Endothelial cell of umbilical vein (primary cell): Measurements from ENCODE around the gene PTN. TPM values are rescaled to one million over a fixed set of nuclear protein-coding genes. Genes with fewer than 3 reads are reported as not detected.

Experiments
- BruUV-seq: library from RNA; stranded (reverse); fragments of 400-500 nt; replicated peaks from 2 replicates; lab custom pipeline; 2021; lab: Mats Ljungman, UMichigan
- CTCF ChIA-PET: fragments of 300-600, 350-600 bp; sonication (Branson Sonifier 250); formaldehyde crosslinking; loops from one replicate; lab custom pipeline; 2021; ENCODE audit warnings: antibody characterized with exemption, inconsistent platforms; lab: Charles Lee
- POLR2A ChIA-PET: fragments of 300-600, 350-600 bp; sonication (Branson Sonifier 250); formaldehyde crosslinking; loops from one replicate; lab custom pipeline; 2021; ENCODE audit warnings: antibody characterized with exemption, inconsistent platforms; lab: Charles Lee
- DNase-seq: peaks from one replicate; pipeline ENCODE4 v3.0.0-alpha.2; 2011; ENCODE audit warnings: low read depth, low spot score
- FAIRE-seq: peaks from 2 replicates; lab custom pipeline; 2011; peaks lifted over from hg19 to GRCh38; lab: Jason Lieb, UNC
- H2AFZ ChIP-seq: 2 replicates; pipeline ENCODE4 v1.6.0; 2012; ENCODE audit warnings: low read depth, low read length, control low read depth, inconsistent platforms
- H3K27ac ChIP-seq: 2 replicates; pipeline ENCODE4 v1.5.1; 2011; ENCODE audit warnings: low read depth, mild to moderate bottlenecking, control low read depth, low read length, moderate library complexity; ENCODE audit not compliant: insufficient read depth
- H3K27me3 ChIP-seq, 2 experiments: 2 replicates each; pipeline versions ENCODE4 v1.6.0 to v1.6.1; 2011; ENCODE audit warnings: low read length in 2 of 2, mixed read lengths in 1 of 2; ENCODE audit not compliant: control insufficient read depth in 2 of 2, insufficient read depth in 2 of 2
- H3K36me3 ChIP-seq, 2 experiments: 2 replicates in 1 of 2; 3 replicates in 1 of 2; pipeline ENCODE4 v1.5.1; 2011; ENCODE audit warnings: low read length in 2 of 2, mild to moderate bottlenecking in 1 of 2, moderate library complexity in 1 of 2; ENCODE audit not compliant: control insufficient read depth in 2 of 2, insufficient read depth in 2 of 2; ENCODE audit errors: extremely low read depth in 1 of 2
- H3K4me1 ChIP-seq: 3 replicates; pipeline ENCODE4 v1.5.1; 2011; ENCODE audit warnings: mild to moderate bottlenecking, low read length; ENCODE audit not compliant: control insufficient read depth, insufficient read depth; ENCODE audit errors: extremely low read depth
- H3K4me2 ChIP-seq: 2 replicates; pipeline ENCODE4 v1.6.1; 2011; ENCODE audit warnings: low read length, control low read depth, mixed read lengths; ENCODE audit not compliant: insufficient read depth
- H3K4me3 ChIP-seq, 3 experiments: fragments of 200-600 bp in 1 of 3; sonication (generic), shearing (Covaris generic) in 1 of 3; replicated peaks in 1 of 3; 2 replicates each; pipeline ENCODE4 v1.5.1; 2011 to 2016; ENCODE audit warnings: control low read depth in 3 of 3, low read length in 3 of 3, mild to moderate bottlenecking in 2 of 3, inconsistent platforms in 1 of 3, low read depth in 1 of 3, moderate library complexity in 1 of 3; ENCODE audit not compliant: insufficient read depth in 1 of 3
- H3K79me2 ChIP-seq: 2 replicates; pipeline ENCODE4 v1.6.0; 2012; ENCODE audit warnings: low read length, inconsistent platforms; ENCODE audit not compliant: control insufficient read depth, insufficient read depth
- H3K9ac ChIP-seq: replicated peaks from 2 replicates; pipeline ENCODE3; 2011; ENCODE audit warnings: low read length, control low read depth; ENCODE audit not compliant: insufficient read depth; ENCODE audit errors: extremely low read depth
- H3K9me1 ChIP-seq: replicated peaks from 3 replicates; pipeline ENCODE4 v1.6.0; 2011; ENCODE audit warnings: mild to moderate bottlenecking, low read length; ENCODE audit not compliant: control insufficient read depth, insufficient read depth; ENCODE audit errors: extremely low read depth
- H3K9me3 ChIP-seq: replicated peaks from 2 replicates; pipeline ENCODE4 v1.5.1; 2012; ENCODE audit warnings: low read length, inconsistent platforms; ENCODE audit not compliant: control insufficient read depth, insufficient read depth
- H4K20me1 ChIP-seq: replicated peaks from 2 replicates; pipeline ENCODE3; 2011; ENCODE audit warnings: mild to moderate bottlenecking, low read length; ENCODE audit not compliant: control insufficient read depth, insufficient read depth; ENCODE audit errors: extremely low read depth
- CTCF ChIP-seq, 2 donors: IDR thresholded peaks; 1 replicate in 1 of 2; 2 replicates in 1 of 2; pipeline ENCODE4 v1.5.1; 2011; ENCODE audit warnings: low read length in 2 of 2, mild to moderate bottlenecking in 2 of 2, moderate library complexity in 2 of 2, control low read depth in 1 of 2, inconsistent platforms in 1 of 2, low read depth in 1 of 2; ENCODE audit not compliant: insufficient read depth in 1 of 2; ENCODE audit errors: extremely low read depth in 1 of 2
- EZH2 ChIP-seq: IDR thresholded peaks from 2 replicates; pipeline ENCODE4 v1.6.1; 2012; ENCODE audit warnings: borderline replicate concordance, low read depth, mild to moderate bottlenecking, moderate library complexity, low read length, inconsistent platforms; ENCODE audit not compliant: severe bottlenecking
- FOS ChIP-seq: IDR thresholded peaks from 2 replicates; pipeline ENCODE4 v1.6.1; 2011; ENCODE audit warnings: mild to moderate bottlenecking, low read length, moderate library complexity, borderline replicate concordance; ENCODE audit not compliant: insufficient read depth
- GATA2 ChIP-seq: IDR thresholded peaks from 2 replicates; pipeline ENCODE4 v1.7.0; 2011; ENCODE audit warnings: low read depth, mild to moderate bottlenecking, moderate library complexity, mixed read lengths, low read length; ENCODE audit not compliant: insufficient read length, insufficient read depth
- JUN ChIP-seq: IDR thresholded peaks from 2 replicates; pipeline ENCODE4 v1.6.1; 2011; ENCODE audit warnings: borderline replicate concordance, low read depth; ENCODE audit not compliant: insufficient read length, insufficient read depth
- MAX ChIP-seq: IDR thresholded peaks from 2 replicates; pipeline ENCODE4 v1.6.1; 2011; ENCODE audit not compliant: insufficient read depth, insufficient read length
- MYC ChIP-seq: IDR thresholded peaks from one replicate; pipeline ENCODE4 v1.6.1; 2011; ENCODE audit warnings: mild to moderate bottlenecking, low read depth, low read length
- POLR2A ChIP-seq: IDR thresholded peaks from 2 replicates; pipeline ENCODE4 v1.6.1; 2012; ENCODE audit warnings: low read depth, mild to moderate bottlenecking, control low read depth, low read length
- POLR2AphosphoS5 ChIP-seq: IDR thresholded peaks from 2 replicates; pipeline ENCODE4 v1.6.1; 2012; ENCODE audit warnings: low read depth, mild to moderate bottlenecking, control low read depth, low read length, moderate library complexity; ENCODE audit not compliant: insufficient read depth
- dilution Hi-C: fragments of 300-500 bp; cut with MboI; formaldehyde crosslinking; loops from one replicate; pipeline ENCODE4 v1.15.0; 2019; ENCODE audit warnings: low sequenced_read_pairs; ENCODE audit not compliant: extremely low pct_ligation_motif_present
- intact Hi-C: fragments of 100-400 bp; cut with micrococcal nuclease; formaldehyde crosslinking; loops from one replicate; pipeline ENCODE4 v1.10.0; 2022
- polyA plus RNA-seq, 4 experiments: library from polyadenylated mRNA; depleted of rRNA in 3 of 4; stranded (reverse) in 3 of 4; unstranded in 1 of 4; fragments of >200 nt; gene quantifications; 2 replicates each; pipeline versions ENCODE4 v1.2.1 to v1.2.3, GENCODE V29; 2011 to 2012; ENCODE audit warnings: missing spikeins in 1 of 4
- total RNA-seq: library from RNA; stranded (reverse); gene quantifications from 2 replicates; pipeline ENCODE4 v1.2.3, GENCODE V29; 2021

The PTN gene
- total and polyA plus RNA-seq, 2 donors (not counting 3 experiments of a cell fraction or from before 2014, with no cell fraction given), result 0.07 TPM; not detected in 1

DNA sequence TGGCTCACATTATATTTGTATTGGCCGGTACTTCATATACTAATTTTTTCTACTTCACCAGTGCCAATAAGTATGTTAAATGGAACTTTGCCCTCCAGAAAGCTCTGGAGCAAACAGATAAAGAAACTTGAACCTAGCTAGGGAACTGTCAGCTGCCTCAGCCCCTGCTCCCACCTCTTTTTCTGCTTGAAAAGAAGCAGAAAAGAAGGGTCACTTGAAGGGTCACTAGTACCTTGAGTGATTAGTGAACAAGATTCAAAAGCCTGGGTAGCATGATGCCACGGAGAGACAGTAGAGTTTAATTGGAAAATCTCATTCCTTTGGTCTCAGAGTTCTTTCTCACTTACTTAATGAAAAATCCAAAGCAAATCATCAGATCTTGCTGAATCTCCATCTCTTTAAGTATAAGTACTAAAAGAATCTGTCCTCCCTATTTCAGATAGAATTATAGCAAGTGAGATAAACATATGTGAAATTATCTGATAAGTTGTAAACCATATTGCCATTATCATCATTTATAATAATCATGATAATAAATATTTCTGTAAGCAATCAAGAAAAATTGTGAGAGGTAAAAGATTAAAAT lies 47.7 kb downstream of the PTN start:
- Histone ChIP-seq H3K27me3 (no peaks in the 10 kb centered on the region), H3K4me3 (no peak overlapping the region), H3K4me2 (no peak overlapping the region), H3K27ac (no peak overlapping the region), H3K79me2 (no peaks in the 10 kb centered on the region), H2AFZ (no peak overlapping the region), H3K9me3 (no peaks in the 10 kb centered on the region), H3K4me1 (no peaks in the 10 kb centered on the region), H4K20me1 (no peaks in the 10 kb centered on the region), H3K9me1 (no peaks in the 10 kb centered on the region), H3K9ac (no peak overlapping the region), H3K36me3 (no peaks in the 10 kb centered on the region)
- no peak for DNase-seq
- ChIA-PET POLR2A (no interaction called here), CTCF (no interaction called here)
- BruUV-seq, result no TSS peak
- intact Hi-C loops (no loop called here), dilution Hi-C loops (no loop called here)
- no peak for FAIRE-seq
- TF ChIP-seq GATA2 (no peak), POLR2AphosphoS5 (no peak), FOS (no peak), EZH2 (no peak), MAX (no peak), POLR2A (no peak), JUN (no peak), MYC (no peak), CTCF (IDR thresholded peaks at IDR 0.05; ENCODE audit: extremely low read depth in 1 of 2, insufficient read depth in 1 of 2, low read depth in 1 of 2, low read length in 2 of 2) (no peak)
